Activated naive CD4-positive, alpha-beta T cell treated with anti-CD3 and anti-CD28 coated beads, Interleukin-2, amount 50 U/mL, for 24 hours (primary cell): ENCODE data around the gene CARMIL3.
"Not testable (repeated sequence)": the region's sequence is repeated elsewhere in the genome, so short reads cannot be mapped to it uniquely, and the experiment has no call there.

Experiments used
- H3K27ac Mint-ChIP-seq: one replicate; pipeline ENCODE4 v1.8.0; 2021; ENCODE audit warnings: mild to moderate bottlenecking, mixed read lengths
- H3K27me3 Mint-ChIP-seq: one replicate; pipeline ENCODE4 v1.8.0; 2021; ENCODE audit warnings: mixed read lengths
- H3K36me3 Mint-ChIP-seq: one replicate; pipeline ENCODE4 v1.8.0; 2021; ENCODE audit warnings: mixed read lengths
- H3K4me1 Mint-ChIP-seq: one replicate; pipeline ENCODE4 v1.8.0; 2021; ENCODE audit warnings: mixed read lengths
- H3K4me3 Mint-ChIP-seq: one replicate; pipeline ENCODE4 v1.8.0; 2021; ENCODE audit warnings: mild to moderate bottlenecking, mixed read lengths
- H3K9me3 Mint-ChIP-seq: one replicate; pipeline ENCODE4 v1.8.0; 2021; ENCODE audit warnings: mixed read lengths

The CARMIL3 gene

GRCh38 chr14:24032727-24033418, 18.9 kb upstream of the CARMIL3 start:
- peaks cover 10% of the 10 kb centered on the region for H3K4me1 Mint-ChIP-seq
- H3K4me3 Mint-ChIP-seq = no peak overlapping the region
- no peak overlapping the region for H3K27ac Mint-ChIP-seq
- no peaks in the 10 kb centered on the region for H3K27me3 Mint-ChIP-seq
- H3K36me3 Mint-ChIP-seq = no peaks in the 10 kb centered on the region
- no peaks in the 10 kb centered on the region for H3K9me3 Mint-ChIP-seq

GRCh38 chr14:24035769-24036168, 16.0 kb upstream of the CARMIL3 start:
- not testable (repeated sequence) for H3K27ac Mint-ChIP-seq, H3K36me3 Mint-ChIP-seq, H3K9me3 Mint-ChIP-seq, H3K27me3 Mint-ChIP-seq
- Mint-ChIP-seq H3K4me3 (peak overlapping the region; percentile 97), H3K4me1 (peaks cover 10% of the 10 kb centered on the region)

DNA sequence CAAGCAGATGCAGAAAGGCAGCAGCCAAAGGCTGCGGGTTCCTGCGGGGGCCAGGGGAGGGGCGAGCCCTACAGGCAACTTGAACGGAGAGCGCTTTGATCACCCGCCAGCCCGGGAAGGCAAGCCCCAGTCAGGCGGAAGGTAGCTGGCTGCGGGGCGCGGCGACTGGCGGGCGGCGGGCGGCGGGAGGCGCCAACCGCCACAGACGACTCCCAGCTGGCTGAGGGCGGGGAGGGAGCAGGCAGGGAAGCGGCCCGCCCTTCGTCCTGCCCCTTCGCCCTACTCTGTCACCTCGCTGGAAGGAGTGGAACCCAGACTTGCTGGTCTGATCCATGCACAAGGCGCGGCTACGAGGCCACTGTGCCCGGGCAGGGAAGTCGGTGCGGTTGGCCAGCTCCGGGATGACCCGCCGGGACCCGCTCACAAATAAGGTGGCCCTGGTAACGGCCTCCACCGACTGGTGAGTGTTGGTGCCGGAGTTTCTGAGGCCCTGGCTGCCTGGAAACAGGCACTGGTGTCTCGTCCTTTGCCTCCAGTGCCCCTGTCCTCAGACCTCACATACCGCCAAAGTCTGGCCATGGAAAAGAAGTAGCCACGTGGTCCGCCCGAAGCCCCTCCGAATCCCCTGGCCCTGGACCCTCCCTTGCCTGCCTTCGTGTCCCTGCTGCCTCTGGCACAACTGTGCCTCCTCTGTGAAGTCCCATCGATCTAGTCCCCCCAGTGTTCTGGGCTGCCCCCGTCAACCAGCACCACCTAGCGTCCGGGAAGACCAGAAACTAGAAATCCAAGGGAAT, 15.4 kb upstream of the CARMIL3 start:
- H3K36me3 Mint-ChIP-seq = no peaks in the 10 kb centered on the region
- peak overlapping the region; percentile 94 for H3K27ac Mint-ChIP-seq
- no peaks in the 10 kb centered on the region for H3K9me3 Mint-ChIP-seq
- peak overlapping the region; percentile 97 for H3K4me3 Mint-ChIP-seq
- no peaks in the 10 kb centered on the region for H3K27me3 Mint-ChIP-seq
- peaks cover 10% of the 10 kb centered on the region for H3K4me1 Mint-ChIP-seq

DNA sequence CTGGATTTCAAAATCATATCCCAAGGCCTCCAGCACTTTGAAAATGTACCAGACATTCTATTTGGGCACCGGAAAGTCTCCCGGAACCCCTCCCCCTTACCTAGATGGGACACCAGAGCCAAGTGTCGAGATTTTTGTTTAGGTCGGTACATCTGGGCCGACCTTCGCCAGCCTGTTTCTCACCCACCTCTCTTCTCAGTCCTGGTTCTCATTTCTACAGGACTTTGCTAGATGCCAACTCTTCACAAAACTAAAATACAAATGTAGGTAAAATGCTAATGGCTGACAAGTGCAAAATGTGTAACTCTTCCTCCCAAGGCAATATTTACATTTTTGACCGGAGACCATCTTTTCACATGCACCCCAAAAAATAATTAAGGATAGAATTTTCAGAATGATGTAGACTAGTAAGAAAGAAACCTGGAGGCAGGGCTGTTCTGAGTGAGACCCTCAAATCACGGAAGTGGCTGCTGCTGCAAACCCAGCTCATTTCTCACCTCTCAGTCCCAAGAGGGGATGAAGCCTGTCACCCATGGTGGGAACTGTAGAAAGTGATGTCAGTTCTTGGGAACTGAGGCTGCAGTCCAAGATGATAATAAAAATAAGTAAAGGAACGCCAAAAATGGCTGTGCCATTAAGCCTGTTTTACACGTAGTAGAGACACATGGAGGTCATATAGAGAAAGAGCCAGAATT, 14.7 kb upstream of the CARMIL3 start:
- not testable (repeated sequence) for H3K27ac Mint-ChIP-seq, H3K9me3 Mint-ChIP-seq, H3K36me3 Mint-ChIP-seq, H3K27me3 Mint-ChIP-seq
- peaks cover 10% of the 10 kb centered on the region for H3K4me1 Mint-ChIP-seq
- H3K4me3 Mint-ChIP-seq = peak overlapping the region; percentile 97

DNA sequence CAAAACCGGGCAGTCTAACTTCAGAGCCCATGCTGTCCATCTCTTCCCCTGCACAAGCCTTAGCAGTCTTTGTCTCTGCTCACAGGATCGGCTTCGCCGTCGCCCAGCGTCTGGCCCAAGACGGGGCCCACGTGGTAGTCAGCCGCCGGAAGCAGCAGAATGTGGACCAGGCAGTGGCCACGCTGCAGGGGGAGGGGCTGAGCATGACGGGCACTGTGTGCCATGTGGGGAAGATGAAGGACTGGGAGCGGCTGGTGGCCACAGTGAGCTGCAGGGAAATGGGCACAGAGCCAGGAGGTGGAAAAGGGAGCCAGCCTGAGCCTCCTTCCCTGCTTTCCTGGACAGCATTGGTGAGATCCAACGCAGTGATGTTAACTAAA, 14.2 kb upstream of the CARMIL3 start:
- Mint-ChIP-seq H3K27ac (no peak overlapping the region), H3K27me3 (no peaks in the 10 kb centered on the region), H3K36me3 (no peaks in the 10 kb centered on the region), H3K4me1 (peaks cover 10% of the 10 kb centered on the region), H3K9me3 (no peaks in the 10 kb centered on the region), H3K4me3 (no peak overlapping the region)

DNA sequence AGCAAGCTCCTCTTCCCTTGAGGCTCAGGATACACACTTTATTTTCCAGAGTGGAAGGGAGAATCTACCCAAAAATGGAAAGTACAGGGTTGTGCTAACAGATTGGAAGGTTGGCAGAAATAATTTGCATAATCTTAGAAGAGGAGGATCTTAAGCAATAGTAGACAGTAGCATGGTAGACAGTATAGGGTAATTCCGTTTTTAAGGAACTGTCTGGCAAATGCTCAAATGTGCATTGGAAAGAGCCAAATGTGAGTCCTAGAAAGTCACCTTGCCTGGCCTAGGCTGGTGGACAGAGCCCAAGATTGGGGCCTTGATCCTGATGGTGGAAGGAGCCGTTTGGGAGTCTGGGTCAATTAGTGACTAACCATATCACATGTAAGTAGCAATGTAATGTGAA, 13.1 kb upstream of the CARMIL3 start:
- Mint-ChIP-seq H3K27me3 (no peaks in the 10 kb centered on the region), H3K9me3 (no peaks in the 10 kb centered on the region), H3K4me3 (no peak overlapping the region), H3K36me3 (no peaks in the 10 kb centered on the region), H3K4me1 (peaks cover 10% of the 10 kb centered on the region), H3K27ac (no peak overlapping the region)

GRCh38 chr14:24040692-24041091, 11.1 kb upstream of the CARMIL3 start:
- peaks cover 6% of the 10 kb centered on the region for H3K4me1 Mint-ChIP-seq
- H3K9me3 Mint-ChIP-seq = no peaks in the 10 kb centered on the region
- no peaks in the 10 kb centered on the region for H3K36me3 Mint-ChIP-seq
- H3K27ac Mint-ChIP-seq = no peak overlapping the region
- H3K4me3 Mint-ChIP-seq = no peak overlapping the region
- H3K27me3 Mint-ChIP-seq = no peaks in the 10 kb centered on the region

DNA sequence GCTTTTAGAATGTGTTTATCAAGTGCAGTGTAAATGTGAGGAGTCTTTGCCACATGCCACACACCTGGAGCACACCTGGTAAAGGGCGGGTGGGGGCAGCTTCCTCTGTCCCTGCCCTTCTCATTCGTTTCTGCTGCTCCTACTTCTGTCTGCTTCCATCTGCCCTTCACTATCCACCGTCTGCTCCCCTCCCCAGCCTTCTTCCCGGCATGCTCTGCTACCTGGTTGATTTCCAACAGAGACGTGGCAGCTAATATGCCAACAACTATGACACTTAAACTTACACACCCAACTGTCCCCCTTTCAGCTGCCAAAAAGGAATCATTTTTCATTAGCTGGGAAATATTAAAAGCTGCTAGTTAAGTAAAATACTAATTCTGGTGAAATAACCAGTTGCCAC, 9.1 kb upstream of the CARMIL3 start:
- H3K27ac Mint-ChIP-seq = no peak overlapping the region

GRCh38 chr14:24049002-24049401, 2.8 kb upstream of the CARMIL3 start:
- not testable (repeated sequence) for H3K27me3 Mint-ChIP-seq, H3K9me3 Mint-ChIP-seq, H3K36me3 Mint-ChIP-seq, H3K4me3 Mint-ChIP-seq, H3K27ac Mint-ChIP-seq
- peaks cover 20% of the 10 kb centered on the region for H3K4me1 Mint-ChIP-seq

More for the DNA sequence above, 9.1 kb upstream of the CARMIL3 start:
- Mint-ChIP-seq H3K27me3 (no peaks in the 10 kb centered on the region), H3K4me3 (no peak overlapping the region), H3K4me1 (no peaks in the 10 kb centered on the region), H3K36me3 (no peaks in the 10 kb centered on the region), H3K9me3 (no peaks in the 10 kb centered on the region)

- not testable (repeated sequence) for H3K27ac Mint-ChIP-seq, H3K27me3 Mint-ChIP-seq, H3K9me3 Mint-ChIP-seq, H3K36me3 Mint-ChIP-seq
- H3K4me3 Mint-ChIP-seq = peak overlapping the region; percentile 89
- peaks cover 21% of the 10 kb centered on the region for H3K4me1 Mint-ChIP-seq
These were observed 1.1 kb upstream of the CARMIL3 start for GRCh38 chr14:24050753-24051152.

DNA sequence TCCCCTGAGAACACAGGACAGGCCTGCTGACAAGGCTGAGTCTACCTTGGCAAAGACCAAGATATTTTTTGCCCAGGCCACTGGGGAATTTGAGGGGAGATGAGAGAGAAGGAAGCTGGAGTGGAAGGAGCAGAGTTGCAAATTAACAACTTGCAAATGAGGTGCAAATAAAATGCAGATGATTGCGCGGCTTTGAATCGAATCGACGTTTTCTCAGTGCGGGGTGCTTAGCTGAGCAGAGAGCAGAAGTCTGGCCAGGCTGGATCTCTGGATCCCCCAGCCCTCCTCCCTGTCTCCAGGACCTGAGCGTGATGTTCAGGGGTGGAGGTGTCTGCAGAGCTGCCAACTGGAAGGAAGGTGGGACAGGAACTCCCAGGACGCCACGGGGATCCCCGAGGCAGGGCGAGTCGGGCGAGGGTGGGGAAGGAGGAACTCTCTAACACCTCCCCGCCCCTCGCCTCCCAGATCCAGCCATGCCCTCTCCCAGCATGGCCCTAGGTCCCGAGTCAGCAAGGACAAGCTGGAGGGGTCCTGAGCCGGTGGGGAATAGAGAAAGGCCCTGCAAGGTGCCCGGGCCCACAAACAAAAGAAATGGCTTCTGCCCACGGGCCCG, 527 bp upstream of the CARMIL3 start:
- peak overlapping the region; percentile 93 for H3K27ac Mint-ChIP-seq
- peaks cover 3% of the 10 kb centered on the region for H3K27me3 Mint-ChIP-seq
- H3K4me1 Mint-ChIP-seq = peaks cover 21% of the 10 kb centered on the region
- H3K9me3 Mint-ChIP-seq = no peaks in the 10 kb centered on the region
- peak overlapping the region; percentile 89 for H3K4me3 Mint-ChIP-seq
- no peaks in the 10 kb centered on the region for H3K36me3 Mint-ChIP-seq

DNA sequence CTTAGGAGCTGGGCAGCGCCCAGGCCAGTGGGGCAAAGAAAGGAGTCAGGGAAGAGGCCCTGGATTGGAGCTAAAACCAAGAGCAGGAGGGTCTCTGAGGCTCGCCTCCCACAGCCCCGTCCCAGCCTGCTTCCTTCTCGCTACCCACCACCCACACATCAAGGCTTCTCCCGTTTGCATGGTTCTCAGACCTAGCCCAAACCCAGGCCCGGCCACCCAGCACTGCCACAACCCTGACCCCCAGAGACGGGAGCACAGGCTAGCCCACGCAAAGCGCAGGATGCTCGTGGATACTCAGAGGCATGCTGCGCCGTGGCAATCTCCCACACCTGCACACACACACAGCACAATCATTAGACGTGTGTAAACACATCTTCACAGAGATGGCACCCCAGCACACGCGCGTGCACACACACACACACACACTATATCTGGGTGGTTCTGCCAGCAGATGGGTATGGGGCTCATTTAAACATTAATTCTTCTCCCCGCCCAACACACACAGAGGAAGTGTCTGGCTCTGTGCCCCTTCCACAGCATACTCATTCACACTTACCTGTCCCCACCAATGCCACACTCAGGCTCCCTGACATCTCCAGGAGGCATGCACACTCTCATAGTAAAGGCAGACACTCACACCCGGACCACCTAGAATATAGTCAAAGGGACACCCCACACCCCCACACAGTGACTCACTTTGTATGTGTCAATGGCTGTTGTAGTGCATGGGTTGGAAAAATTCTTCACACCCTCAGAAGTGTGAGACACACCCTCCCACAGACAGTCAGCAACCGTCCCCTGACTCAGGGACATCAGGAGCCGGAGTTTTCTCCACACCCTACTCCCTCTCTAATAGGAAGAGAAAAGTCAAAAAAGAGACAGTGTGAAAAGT, 1.1 kb downstream of the CARMIL3 start:
- H3K36me3 Mint-ChIP-seq = no peaks in the 10 kb centered on the region
- no peaks in the 10 kb centered on the region for H3K9me3 Mint-ChIP-seq
- peaks cover 3% of the 10 kb centered on the region for H3K27me3 Mint-ChIP-seq
- H3K27ac Mint-ChIP-seq = peak overlapping the region; percentile 71
- H3K4me1 Mint-ChIP-seq = peaks cover 21% of the 10 kb centered on the region
- H3K4me3 Mint-ChIP-seq = peak overlapping the region; percentile 81

GRCh38 chr14:24053548-24054323, 1.9 kb downstream of the CARMIL3 start:
- Mint-ChIP-seq H3K36me3 (no peaks in the 10 kb centered on the region), H3K4me1 (peaks cover 21% of the 10 kb centered on the region), H3K27ac (peak overlapping the region; percentile 4), H3K27me3 (peaks cover 3% of the 10 kb centered on the region), H3K9me3 (no peaks in the 10 kb centered on the region), H3K4me3 (peak overlapping the region; percentile 81)

- H3K4me3 Mint-ChIP-seq = no peak overlapping the region
- peaks cover 3% of the 10 kb centered on the region for H3K27me3 Mint-ChIP-seq
- H3K36me3 Mint-ChIP-seq = no peaks in the 10 kb centered on the region
- peaks cover 21% of the 10 kb centered on the region for H3K4me1 Mint-ChIP-seq
- no peaks in the 10 kb centered on the region for H3K9me3 Mint-ChIP-seq
- H3K27ac Mint-ChIP-seq = peak overlapping the region; percentile 4
These were observed 2.5 kb downstream of the CARMIL3 start for GRCh38 chr14:24054324-24054641.
